Measurements from ENCODE around the gene ZBTB46.

Gene ZBTB46

GRCh38 chr20:63836458-63837344, 5.6 kb upstream of the ZBTB46 start:
- no peak for DNase-seq

GRCh38 chr20:63835021-63835858, 4.2 kb upstream of the ZBTB46 start:
- DNase-seq: no peak

DNA sequence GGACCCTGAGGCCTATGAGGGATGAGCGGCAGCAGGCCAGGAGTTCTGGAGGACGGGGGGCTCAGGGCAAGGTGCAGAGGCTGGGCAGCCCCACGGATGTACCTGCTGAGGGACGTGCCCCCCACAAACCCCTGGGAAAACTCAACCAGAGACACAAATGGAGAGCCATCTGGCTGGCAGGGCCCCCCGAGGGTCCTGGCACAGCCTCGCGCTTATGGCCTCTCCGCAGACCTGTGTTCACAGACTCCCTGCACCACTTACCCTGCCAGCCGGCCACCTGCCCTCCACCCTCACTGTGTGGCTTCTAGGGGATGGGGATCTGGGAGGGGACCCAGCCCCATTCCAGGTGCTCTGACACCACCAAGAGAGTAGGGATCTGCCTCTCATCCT, 3.4 kb upstream of the ZBTB46 start:
- DNase-seq: no peak

- DNase-seq: no peak
Observed at GRCh38 chr20:63833776-63834490, 2.9 kb upstream of the ZBTB46 start.

DNA sequence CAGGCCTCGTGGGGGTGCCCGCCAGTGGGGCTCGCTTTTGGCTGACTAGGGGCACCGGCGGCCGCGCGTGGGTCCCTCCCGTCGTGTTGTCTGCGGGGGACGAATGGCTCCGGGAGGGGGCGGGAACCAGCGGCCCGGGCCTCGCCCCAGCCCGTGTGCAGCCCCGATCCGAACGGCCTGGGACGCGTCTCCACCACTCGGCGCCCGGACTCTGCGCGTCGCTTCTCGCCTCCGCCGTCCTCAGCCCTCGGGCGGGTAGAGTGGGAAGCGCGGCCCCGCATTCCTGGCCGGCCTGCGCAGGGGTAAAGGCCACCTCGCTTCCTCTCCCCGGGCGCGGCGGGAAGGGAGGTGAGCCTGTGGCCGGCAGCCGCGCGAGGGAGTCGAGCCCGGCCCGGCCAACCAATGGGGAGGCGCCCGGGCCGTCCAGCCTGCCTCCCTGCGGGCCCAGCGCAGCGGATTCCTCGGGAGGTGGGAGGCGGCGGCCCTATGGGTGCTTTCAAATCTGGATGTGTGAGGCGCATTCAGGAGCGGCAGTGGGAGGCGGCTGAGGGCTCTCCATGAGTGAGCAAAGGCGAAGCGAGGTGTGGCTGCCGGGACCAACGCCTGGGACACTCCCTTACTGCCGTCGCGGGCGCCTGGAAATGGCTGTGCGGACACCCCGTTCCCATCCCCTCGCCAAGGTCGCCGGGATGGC, 1.1 kb upstream of the ZBTB46 start:
- DNase-seq: no peak

GRCh38 chr20:63831646-63831992, 555 bp upstream of the ZBTB46 start:
- DNase-seq: no peak

DNA sequence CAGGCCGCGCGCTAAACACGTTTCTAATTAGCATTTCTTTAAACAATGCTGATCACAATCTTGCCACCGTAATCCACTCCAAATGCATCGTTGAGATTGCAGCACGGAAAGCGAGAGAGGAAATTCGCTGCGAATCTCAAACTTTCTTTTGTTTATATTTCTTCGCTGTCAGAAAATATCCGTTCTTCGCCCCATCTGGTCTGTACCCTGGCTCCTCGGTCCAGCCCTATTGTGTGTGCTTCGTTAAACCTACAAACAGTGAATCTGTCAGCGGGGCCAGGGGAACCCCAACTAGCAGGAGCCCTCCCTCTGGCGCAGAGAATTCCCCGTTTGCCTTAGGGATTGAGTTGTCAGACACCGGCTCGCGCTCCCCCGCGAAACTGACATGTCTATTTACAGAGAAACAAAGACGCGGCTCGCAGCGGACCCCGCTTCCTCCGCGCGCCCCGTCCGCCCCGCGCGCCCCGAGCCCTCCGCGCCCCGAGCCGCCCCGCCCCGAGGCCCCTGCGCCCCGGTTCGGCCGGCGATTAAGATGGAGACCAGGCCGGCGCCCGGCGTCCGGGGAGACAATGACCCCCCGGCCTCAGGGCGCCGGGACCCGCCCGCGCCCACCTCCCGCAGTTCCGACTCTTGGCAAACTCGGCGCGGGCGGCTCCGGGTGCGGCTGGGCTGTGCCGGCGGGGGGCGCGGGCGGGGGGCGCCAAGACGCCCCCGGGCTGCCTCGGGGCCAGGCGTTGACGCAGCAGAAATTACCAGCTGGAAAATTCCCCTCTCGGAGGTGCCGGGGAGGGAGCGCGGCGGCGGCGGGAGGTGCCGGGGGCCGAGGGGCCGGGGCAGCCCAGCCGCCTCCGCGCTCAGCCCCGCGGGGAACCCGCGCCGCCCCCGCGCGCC, 874 bp downstream of the ZBTB46 start:
- no peak for DNase-seq

DNA sequence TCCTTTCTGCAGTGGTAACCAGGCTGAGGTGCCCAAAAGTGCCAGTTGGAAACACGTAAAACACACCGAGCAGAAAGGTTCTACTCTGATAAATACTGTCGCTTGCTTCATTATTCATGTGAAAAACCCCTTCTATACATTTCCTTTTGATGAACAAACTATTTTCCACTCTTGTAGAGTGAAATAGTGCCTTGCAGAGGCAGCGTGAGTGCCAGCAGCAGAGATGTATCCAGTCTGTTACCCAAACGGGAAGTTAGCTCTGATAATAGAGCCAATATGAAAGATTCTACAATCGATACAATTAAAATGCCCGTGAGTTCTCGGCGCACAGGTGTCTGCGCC, 1.5 kb downstream of the ZBTB46 start:
- no peak for DNase-seq

DNA sequence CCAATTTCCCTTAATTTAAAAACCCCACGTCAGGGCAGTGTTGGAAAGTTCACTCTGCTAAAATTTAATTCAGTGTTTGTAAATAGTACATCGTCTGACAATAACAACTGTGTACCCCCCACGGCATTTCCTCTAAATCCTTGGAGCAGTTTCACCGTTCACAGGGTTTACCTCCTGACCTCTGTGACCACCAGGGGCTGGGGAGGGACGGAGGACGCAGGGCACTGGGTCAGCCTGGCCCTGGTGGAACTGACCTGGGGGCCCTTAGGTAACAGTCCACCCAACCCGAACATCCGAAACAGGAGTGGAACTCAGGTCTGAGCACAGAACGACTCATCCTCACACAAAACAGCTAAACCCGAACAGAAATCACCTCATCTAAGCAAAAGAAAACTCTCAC, 2.1 kb downstream of the ZBTB46 start:
- no peak for DNase-seq

GRCh38 chr20:63828545-63828944, 2.5 kb downstream of the ZBTB46 start:
- no peak for DNase-seq

DNA sequence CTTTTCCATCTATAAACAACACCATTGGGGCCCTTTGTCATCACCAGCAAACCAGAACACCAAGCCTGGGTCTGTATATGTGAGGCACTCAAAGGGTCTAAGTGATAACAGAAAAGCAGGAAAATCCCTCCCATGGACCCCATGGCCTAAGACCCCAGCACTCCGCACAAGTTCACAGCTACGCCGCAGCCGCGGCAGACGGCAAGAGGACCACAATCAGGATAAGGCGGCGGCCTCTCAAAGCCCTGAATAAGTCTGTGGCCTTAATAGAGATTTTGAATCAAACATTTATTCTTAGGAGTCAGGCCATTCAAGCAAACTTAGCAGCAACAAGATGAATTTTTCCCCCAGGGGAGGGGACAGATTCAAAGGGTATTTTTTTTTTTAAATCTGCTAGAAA, 2.9 kb downstream of the ZBTB46 start:
- no peak for DNase-seq

GRCh38 chr20:63826753-63827152, 4.3 kb downstream of the ZBTB46 start:
- DNase-seq: no peak

DNA sequence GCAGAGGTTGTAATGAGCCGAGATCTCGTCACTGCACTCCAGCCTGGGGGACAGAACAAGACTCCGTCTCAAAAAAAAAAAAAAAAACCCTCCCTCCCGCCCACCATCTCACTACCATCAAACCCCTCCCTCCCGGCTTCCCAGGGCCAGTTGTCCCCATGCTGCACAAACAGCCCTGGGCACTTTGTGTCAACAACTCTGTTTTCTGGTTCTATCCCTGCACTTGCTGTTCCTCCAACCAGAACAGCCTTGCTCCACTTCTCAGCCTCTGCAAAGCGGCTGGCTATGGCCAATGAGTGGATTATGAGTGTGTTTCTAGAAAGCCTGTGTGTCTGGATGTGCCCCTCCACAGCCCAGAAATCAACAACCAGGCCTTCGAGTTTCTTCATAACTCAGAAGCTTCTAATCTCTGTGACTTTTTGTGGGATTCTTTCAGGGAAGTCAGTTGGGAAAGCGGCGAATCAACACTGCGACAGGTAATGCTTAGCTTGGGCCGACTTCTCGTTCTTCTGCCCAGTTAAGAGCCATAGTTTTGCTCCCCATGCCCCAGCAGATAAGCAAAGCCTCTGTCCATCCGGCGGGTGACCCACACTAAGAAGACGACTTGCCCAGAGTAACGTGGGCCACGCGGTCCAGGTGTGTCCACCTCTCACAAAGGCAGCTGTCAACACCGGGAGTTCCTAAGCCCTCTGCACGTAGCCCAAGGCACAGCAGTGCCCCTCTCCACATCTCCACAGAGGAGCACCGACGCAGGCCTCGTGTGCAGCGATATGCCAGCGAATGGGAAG, 5.5 kb downstream of the ZBTB46 start:
- no peak for DNase-seq

- no peak for DNase-seq
Observed at GRCh38 chr20:63823691-63824311, 7.3 kb downstream of the ZBTB46 start.

GRCh38 chr20:63822276-63822696, 8.8 kb downstream of the ZBTB46 start:
- DNase-seq: no peak

DNA sequence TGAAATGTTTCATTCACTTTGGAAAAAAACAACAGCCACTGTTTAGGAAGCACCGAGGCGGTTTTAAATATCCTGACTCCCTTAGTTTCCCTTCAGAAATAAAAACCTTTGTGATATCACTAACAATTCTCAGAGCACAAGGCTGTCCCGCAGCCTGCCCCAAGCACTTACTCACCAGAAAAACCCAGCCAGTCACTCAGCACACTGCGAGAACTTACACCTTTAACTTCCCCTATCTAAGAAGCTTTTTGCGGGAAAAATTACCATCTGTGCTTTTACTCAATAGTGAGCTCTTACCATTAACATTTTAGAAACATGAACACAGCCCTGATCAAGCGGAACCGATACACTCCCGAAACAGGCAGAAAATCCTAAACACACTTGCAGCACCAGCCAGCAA, 9.3 kb downstream of the ZBTB46 start:
- no peak for DNase-seq

DNA sequence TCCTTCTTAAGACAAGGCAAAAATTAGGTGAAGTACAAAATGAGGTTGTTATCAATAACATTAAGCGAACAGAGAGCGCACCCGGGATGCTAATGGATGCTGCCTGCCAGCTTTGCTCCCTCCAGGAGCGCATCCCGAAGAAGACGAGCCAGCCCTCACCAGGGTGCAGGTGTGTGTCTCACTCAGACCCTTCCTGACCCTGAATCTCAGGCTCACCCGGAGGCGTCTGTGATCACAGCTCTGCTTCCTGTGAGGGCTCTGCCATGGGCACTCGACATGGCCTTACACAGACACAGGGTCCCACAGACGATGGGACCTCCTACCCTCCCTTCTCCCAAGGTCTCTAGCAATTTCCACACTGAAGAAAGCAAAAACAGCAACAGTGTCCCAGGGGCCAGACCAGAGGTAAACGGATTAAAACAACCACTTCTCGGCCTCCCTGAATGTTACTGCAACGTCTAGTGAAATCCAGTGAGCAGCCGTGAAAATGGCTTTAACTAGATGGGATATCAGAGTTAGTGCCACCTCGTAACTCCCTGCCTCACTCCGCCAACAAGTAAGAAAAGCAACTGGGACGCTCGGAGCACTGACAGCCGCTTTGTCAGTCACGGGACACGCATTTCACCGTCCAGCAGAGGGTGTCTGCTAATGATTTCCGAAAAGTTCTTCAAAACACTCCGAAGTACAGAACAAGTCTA, 11.7 kb downstream of the ZBTB46 start:
- DNase-seq: no peak

GRCh38 chr20:63815615-63816253, 15.3 kb downstream of the ZBTB46 start:
- DNase-seq: no peak

DNA sequence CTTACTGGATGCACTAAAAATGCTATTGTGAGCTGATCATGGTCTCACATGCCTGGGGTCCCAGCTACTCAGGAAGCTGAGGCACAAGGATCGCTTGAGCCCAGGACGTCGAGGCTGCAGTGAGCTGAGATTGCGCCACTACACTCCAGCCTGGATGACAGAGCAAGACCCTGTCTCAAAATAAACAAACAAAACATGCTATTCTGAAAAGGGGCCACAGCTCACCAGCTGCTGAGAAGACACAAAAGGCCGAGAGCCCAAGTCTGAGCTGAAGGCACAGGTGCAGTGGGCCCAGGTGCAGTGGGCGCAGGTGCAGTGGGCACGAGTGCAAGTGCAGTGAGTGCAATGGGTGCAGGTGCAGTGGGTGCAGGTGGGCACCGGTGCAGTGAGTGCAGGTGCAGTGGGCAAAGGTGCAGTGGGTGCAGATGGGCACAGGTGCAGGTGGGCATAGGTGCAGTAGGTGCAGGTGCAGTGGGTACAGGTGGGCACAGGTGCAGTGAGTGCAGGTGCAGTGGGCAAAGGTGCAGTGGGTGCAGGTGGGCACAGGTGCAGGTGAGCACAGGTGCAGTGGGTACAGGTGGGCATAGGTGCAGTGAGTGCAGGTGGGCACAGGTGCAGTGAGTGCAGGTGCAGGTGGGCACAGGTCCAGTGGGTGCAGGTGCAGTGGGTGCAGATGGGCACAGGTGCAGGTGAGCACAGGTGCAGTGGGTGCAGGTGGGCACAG, 16.0 kb downstream of the ZBTB46 start:
- no peak for DNase-seq
